GM23338 (cell line): ENCODE results near the gene C8A. TPM values are rescaled to one million over a fixed set of nuclear protein-coding genes. Genes with fewer than 3 reads are reported as not detected.

Experiments used
- ATAC-seq: fragments of 200-7000 bp; cut with Tn5 transposase; 3 replicates; pipeline ENCODE4 v1.9.1; 2020
- DNase-seq: peaks from one replicate; pipeline ENCODE4 v3.0.0-alpha.2; 2015; ENCODE audit warnings: low spot score
- H2AFZ ChIP-seq: fragments of 200-600 bp; sonication (generic); 2 replicates; pipeline ENCODE4 v1.8.0; 2016; ENCODE audit warnings: antibody characterized with exemption, mild to moderate bottlenecking, moderate library complexity
- H3F3A ChIP-seq: fragments of 200-600 bp; sonication (generic); replicated peaks from 2 replicates; pipeline ENCODE4 v1.8.0; 2017; ENCODE audit warnings: antibody characterized with exemption, mixed run types, low read depth
- H3K27ac ChIP-seq: fragments of 200-600 bp; sonication (generic); 2 replicates; pipeline ENCODE4 v1.6.1; 2016; ENCODE audit warnings: low read depth
- H3K27me3 ChIP-seq: fragments of 200-600 bp; sonication (generic); 2 replicates; pipeline ENCODE4 v1.8.0; 2016; ENCODE audit warnings: mild to moderate bottlenecking, mixed run types, moderate library complexity; ENCODE audit not compliant: insufficient read depth
- H3K36me3 ChIP-seq: fragments of 200-600 bp; sonication (generic); 2 replicates; pipeline ENCODE4 v1.8.0; 2016; ENCODE audit warnings: mild to moderate bottlenecking; ENCODE audit not compliant: insufficient read depth
- H3K4me1 ChIP-seq: fragments of 200-600 bp; sonication (generic); 2 replicates; pipeline ENCODE4 v1.8.0; 2016; ENCODE audit warnings: mild to moderate bottlenecking, moderate library complexity; ENCODE audit not compliant: insufficient read depth
- H3K4me2 ChIP-seq: fragments of 200-600 bp; sonication (generic); 2 replicates; pipeline ENCODE4 v1.7.1; 2017; ENCODE audit warnings: mixed run types
- H3K4me3 ChIP-seq: fragments of 200-600 bp; sonication (generic); 2 replicates; pipeline ENCODE4 v1.6.1; 2016; ENCODE audit warnings: mixed run types
- H3K79me2 ChIP-seq: fragments of 200-600 bp; sonication (generic); replicated peaks from 2 replicates; pipeline ENCODE4 v1.8.0; 2017; ENCODE audit warnings: mild to moderate bottlenecking; ENCODE audit not compliant: insufficient read depth
- H3K9me2 ChIP-seq: fragments of 200-600 bp; sonication (generic); 2 replicates; pipeline ENCODE4 v1.8.0; 2017; ENCODE audit not compliant: insufficient read depth
- H4K20me1 ChIP-seq: fragments of 200-600 bp; sonication (generic); replicated peaks from 2 replicates; pipeline ENCODE4 v1.8.0; 2017; ENCODE audit warnings: mild to moderate bottlenecking; ENCODE audit not compliant: insufficient read depth
- H3K27ac Mint-ChIP-seq: 2 replicates; pipeline ENCODE4 v1.8.0; 2020; ENCODE audit warnings: inconsistent platforms, mild to moderate bottlenecking, moderate library complexity, mixed read lengths
- H3K27me3 Mint-ChIP-seq: 3 replicates; pipeline ENCODE4 v1.8.0; 2022; ENCODE audit warnings: low read depth, mild to moderate bottlenecking, moderate library complexity, mixed read lengths, inconsistent platforms; ENCODE audit not compliant: insufficient read depth, poor library complexity
- H3K36me3 Mint-ChIP-seq: 3 replicates; pipeline ENCODE4 v1.8.0; 2021; ENCODE audit warnings: low read depth, mild to moderate bottlenecking, inconsistent platforms, moderate library complexity, mixed read lengths
- H3K4me1 Mint-ChIP-seq: 3 replicates; pipeline ENCODE4 v1.8.0; 2020; ENCODE audit warnings: mild to moderate bottlenecking, inconsistent platforms, mixed read lengths
- H3K4me3 Mint-ChIP-seq: 3 replicates; pipeline ENCODE4 v1.8.0; 2021; ENCODE audit warnings: moderate library complexity, mild to moderate bottlenecking, inconsistent platforms, mixed read lengths
- H3K9me3 Mint-ChIP-seq: 3 replicates; pipeline ENCODE4 v1.8.0; 2020; ENCODE audit warnings: moderate library complexity, mild to moderate bottlenecking, inconsistent platforms, mixed read lengths
- CREB1 ChIP-seq: fragments of 250-450 bp; sonication (Bioruptor Pico); IDR thresholded peaks from 2 replicates; pipeline ENCODE4 v1.5.0; 2020; ENCODE audit warnings: low read depth, mild to moderate bottlenecking, moderate library complexity
- ETS1 ChIP-seq: IDR thresholded peaks from 2 replicates; pipeline ENCODE4 v1.6.1; 2016; ENCODE audit warnings: antibody characterized with exemption
- EZH2 ChIP-seq: fragments of 200-600 bp; sonication (generic); IDR thresholded peaks from one replicate; pipeline ENCODE4 v1.8.0; 2017; ENCODE audit warnings: antibody characterized with exemption, mild to moderate bottlenecking, low read depth; ENCODE audit not compliant: unreplicated experiment
- EZH2phosphoT487 ChIP-seq: fragments of 200-600 bp; sonication (generic); IDR thresholded peaks from one replicate; pipeline ENCODE4 v1.8.1; 2018; ENCODE audit warnings: antibody characterized with exemption; ENCODE audit not compliant: unreplicated experiment
- JUNB ChIP-seq: IDR thresholded peaks from one replicate; pipeline ENCODE4 v1.6.1; 2016; ENCODE audit warnings: antibody characterized with exemption; ENCODE audit not compliant: unreplicated experiment
- NANOG ChIP-seq: IDR thresholded peaks from 2 replicates; pipeline ENCODE4 v1.6.1; 2016; ENCODE audit warnings: antibody characterized with exemption, borderline replicate concordance
- POLR2AphosphoS5 ChIP-seq: IDR thresholded peaks from 2 replicates; pipeline ENCODE4 v1.6.1; 2016; ENCODE audit warnings: antibody characterized with exemption, low read depth
- STAT1 ChIP-seq: IDR thresholded peaks from one replicate; pipeline ENCODE4 v1.6.1; 2016; ENCODE audit warnings: antibody characterized with exemption; ENCODE audit not compliant: unreplicated experiment
- ZNF114 ChIP-seq: fragments of 250-450 bp; sonication (Bioruptor Pico); IDR thresholded peaks from 2 replicates; pipeline ENCODE4 v1.5.0; 2020; ENCODE audit warnings: mild to moderate bottlenecking, moderate library complexity
- ZNF331 ChIP-seq: fragments of 250-450 bp; sonication (Bioruptor Pico); IDR thresholded peaks from 2 replicates; pipeline ENCODE4 v1.5.0; 2020; ENCODE audit warnings: low read depth, mild to moderate bottlenecking, moderate library complexity
- polyA plus RNA-seq: library from polyadenylated mRNA; unstranded; fragments of >200 nt; fragmentation: Nextera tagmentation; extraction: Ambion mirVana; gene quantifications from 2 replicates; pipeline ENCODE4 v1.2.1, GENCODE V29; 2016
- total RNA-seq: library from RNA; depleted of rRNA; stranded (reverse); fragments of >200 nt; shearing (Covaris generic); gene quantifications from 2 replicates; pipeline ENCODE4 v1.2.3, GENCODE V29; 2014
- TF ChIP-seq, protein P1 (sequence below): fragments of 250-450 bp; sonication (Bioruptor Pico); IDR thresholded peaks from 2 replicates; pipeline ENCODE4 v1.5.0; 2020; ENCODE audit warnings: mild to moderate bottlenecking, moderate library complexity
- TF ChIP-seq, protein P2 (sequence below): IDR thresholded peaks from one replicate; pipeline ENCODE4 v1.6.1; 2018; ENCODE audit warnings: antibody characterized with exemption; ENCODE audit not compliant: unreplicated experiment

C8A gene
- total and polyA plus RNA-seq, 2 experiments from 2014 or later: not detected

GRCh38 chr1:56904663-56905397 is 50.2 kb downstream of the C8A start:
- H3K4me1 Mint-ChIP-seq: no peaks in the 10 kb centered on the region
- Histone ChIP-seq H3K27ac (no peak overlapping the region), H3K9me2 (peaks cover 7% of the 10 kb centered on the region; the same call in 1 of the 2 replicates), H2AFZ (no peak overlapping the region), H3K79me2 (no peaks in the 10 kb centered on the region), H3K4me1 (no peaks in the 10 kb centered on the region), H3K27me3 (no peaks in the 10 kb centered on the region), H3K36me3 (no peaks in the 10 kb centered on the region), H3K4me2 (no peak overlapping the region), H3K4me3 (no peak overlapping the region), H3F3A (no peaks in the 10 kb centered on the region), H4K20me1 (no peaks in the 10 kb centered on the region)
- H3K9me3 Mint-ChIP-seq: no peaks in the 10 kb centered on the region
- TF ChIP-seq STAT1 (no peak), JUNB (no peak), ZNF331 (CRISPR knock-in tag) (no peak), EZH2 (no peak), ZNF114 (CRISPR knock-in tag) (no peak), CREB1 (CRISPR knock-in tag) (no peak), NANOG (no peak), EZH2phosphoT487 (no peak), POLR2AphosphoS5 (no peak), ETS1 (no peak)
- TF ChIP-seq, protein P1, sequence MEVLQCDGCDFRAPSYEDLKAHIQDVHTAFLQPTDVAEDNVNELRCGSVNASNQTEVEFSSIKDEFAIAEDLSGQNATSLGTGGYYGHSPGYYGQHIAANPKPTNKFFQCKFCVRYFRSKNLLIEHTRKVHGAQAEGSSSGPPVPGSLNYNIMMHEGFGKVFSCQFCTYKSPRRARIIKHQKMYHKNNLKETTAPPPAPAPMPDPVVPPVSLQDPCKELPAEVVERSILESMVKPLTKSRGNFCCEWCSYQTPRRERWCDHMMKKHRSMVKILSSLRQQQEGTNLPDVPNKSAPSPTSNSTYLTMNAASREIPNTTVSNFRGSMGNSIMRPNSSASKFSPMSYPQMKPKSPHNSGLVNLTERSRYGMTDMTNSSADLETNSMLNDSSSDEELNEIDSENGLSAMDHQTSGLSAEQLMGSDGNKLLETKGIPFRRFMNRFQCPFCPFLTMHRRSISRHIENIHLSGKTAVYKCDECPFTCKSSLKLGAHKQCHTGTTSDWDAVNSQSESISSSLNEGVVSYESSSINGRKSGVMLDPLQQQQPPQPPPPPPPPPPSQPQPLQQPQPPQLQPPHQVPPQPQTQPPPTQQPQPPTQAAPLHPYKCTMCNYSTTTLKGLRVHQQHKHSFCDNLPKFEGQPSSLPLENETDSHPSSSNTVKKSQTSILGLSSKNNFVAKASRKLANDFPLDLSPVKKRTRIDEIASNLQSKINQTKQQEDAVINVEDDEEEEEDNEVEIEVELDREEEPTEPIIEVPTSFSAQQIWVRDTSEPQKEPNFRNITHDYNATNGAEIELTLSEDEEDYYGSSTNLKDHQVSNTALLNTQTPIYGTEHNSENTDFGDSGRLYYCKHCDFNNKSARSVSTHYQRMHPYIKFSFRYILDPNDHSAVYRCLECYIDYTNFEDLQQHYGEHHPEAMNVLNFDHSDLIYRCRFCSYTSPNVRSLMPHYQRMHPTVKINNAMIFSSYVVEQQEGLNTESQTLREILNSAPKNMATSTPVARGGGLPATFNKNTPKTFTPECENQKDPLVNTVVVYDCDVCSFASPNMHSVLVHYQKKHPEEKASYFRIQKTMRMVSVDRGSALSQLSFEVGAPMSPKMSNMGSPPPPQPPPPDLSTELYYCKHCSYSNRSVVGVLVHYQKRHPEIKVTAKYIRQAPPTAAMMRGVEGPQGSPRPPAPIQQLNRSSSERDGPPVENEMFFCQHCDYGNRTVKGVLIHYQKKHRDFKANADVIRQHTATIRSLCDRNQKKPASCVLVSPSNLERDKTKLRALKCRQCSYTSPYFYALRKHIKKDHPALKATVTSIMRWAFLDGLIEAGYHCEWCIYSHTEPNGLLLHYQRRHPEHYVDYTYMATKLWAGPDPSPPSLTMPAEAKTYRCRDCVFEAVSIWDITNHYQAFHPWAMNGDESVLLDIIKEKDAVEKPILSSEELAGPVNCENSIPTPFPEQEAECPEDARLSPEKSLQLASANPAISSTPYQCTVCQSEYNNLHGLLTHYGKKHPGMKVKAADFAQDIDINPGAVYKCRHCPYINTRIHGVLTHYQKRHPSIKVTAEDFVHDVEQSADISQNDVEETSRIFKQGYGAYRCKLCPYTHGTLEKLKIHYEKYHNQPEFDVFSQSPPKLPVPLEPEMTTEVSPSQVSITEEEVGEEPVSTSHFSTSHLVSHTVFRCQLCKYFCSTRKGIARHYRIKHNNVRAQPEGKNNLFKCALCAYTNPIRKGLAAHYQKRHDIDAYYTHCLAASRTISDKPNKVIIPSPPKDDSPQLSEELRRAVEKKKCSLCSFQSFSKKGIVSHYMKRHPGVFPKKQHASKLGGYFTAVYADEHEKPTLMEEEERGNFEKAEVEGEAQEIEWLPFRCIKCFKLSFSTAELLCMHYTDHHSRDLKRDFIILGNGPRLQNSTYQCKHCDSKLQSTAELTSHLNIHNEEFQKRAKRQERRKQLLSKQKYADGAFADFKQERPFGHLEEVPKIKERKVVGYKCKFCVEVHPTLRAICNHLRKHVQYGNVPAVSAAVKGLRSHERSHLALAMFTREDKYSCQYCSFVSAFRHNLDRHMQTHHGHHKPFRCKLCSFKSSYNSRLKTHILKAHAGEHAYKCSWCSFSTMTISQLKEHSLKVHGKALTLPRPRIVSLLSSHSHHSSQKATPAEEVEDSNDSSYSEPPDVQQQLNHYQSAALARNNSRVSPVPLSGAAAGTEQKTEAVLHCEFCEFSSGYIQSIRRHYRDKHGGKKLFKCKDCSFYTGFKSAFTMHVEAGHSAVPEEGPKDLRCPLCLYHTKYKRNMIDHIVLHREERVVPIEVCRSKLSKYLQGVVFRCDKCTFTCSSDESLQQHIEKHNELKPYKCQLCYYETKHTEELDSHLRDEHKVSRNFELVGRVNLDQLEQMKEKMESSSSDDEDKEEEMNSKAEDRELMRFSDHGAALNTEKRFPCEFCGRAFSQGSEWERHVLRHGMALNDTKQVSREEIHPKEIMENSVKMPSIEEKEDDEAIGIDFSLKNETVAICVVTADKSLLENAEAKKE (CRISPR knock-in tag): no peak
- TF ChIP-seq, protein P2, sequence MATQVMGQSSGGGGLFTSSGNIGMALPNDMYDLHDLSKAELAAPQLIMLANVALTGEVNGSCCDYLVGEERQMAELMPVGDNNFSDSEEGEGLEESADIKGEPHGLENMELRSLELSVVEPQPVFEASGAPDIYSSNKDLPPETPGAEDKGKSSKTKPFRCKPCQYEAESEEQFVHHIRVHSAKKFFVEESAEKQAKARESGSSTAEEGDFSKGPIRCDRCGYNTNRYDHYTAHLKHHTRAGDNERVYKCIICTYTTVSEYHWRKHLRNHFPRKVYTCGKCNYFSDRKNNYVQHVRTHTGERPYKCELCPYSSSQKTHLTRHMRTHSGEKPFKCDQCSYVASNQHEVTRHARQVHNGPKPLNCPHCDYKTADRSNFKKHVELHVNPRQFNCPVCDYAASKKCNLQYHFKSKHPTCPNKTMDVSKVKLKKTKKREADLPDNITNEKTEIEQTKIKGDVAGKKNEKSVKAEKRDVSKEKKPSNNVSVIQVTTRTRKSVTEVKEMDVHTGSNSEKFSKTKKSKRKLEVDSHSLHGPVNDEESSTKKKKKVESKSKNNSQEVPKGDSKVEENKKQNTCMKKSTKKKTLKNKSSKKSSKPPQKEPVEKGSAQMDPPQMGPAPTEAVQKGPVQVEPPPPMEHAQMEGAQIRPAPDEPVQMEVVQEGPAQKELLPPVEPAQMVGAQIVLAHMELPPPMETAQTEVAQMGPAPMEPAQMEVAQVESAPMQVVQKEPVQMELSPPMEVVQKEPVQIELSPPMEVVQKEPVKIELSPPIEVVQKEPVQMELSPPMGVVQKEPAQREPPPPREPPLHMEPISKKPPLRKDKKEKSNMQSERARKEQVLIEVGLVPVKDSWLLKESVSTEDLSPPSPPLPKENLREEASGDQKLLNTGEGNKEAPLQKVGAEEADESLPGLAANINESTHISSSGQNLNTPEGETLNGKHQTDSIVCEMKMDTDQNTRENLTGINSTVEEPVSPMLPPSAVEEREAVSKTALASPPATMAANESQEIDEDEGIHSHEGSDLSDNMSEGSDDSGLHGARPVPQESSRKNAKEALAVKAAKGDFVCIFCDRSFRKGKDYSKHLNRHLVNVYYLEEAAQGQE: no peak
- DNase-seq (no peak), ATAC-seq (no peak)
- H3K27me3 Mint-ChIP-seq: peaks cover 2% of the 10 kb centered on the region
- no peak overlapping the region for H3K27ac Mint-ChIP-seq
- no peak overlapping the region for H3K4me3 Mint-ChIP-seq
- no peaks in the 10 kb centered on the region for H3K36me3 Mint-ChIP-seq
